HL-60 (cell line): ENCODE data around the gene ZRANB1.

Source experiments
- CTCF ChIP-seq: IDR thresholded peaks from one replicate; pipeline ENCODE4 v1.5.1; 2011; ENCODE audit warnings: low read length, control low read depth, inconsistent platforms; ENCODE audit not compliant: insufficient read depth
- SPI1 ChIP-seq: IDR thresholded peaks from 2 replicates; pipeline ENCODE4 v1.6.1; 2012; ENCODE audit warnings: low read depth, mild to moderate bottlenecking, borderline replicate concordance

GRCh38 chr10:124997306-124997705, 55.4 kb downstream of the ZRANB1 start:
- TF ChIP-seq CTCF (no peak), SPI1 (no peak)
